Fibroblast of lung (primary cell): Measurements from ENCODE around the gene MKRN2. TPM values are rescaled to one million over a fixed set of nuclear protein-coding genes. Genes with fewer than 3 reads are reported as not detected.
A peak's percentile ranks its signal among the peaks of the same experiment; 100 is the strongest.

Source experiments
- DNase-seq, 2 donors: peaks; one replicate each; pipeline versions ENCODE4 v3.0.0 to v3.0.0-alpha.2; 2010; ENCODE audit warnings: low read depth in 2 of 2
- H2AFZ ChIP-seq: 2 replicates; pipeline ENCODE4 v1.5.1; 2012; ENCODE audit warnings: low read length, control low read depth, inconsistent platforms
- H3K27ac ChIP-seq: 2 replicates; pipeline ENCODE4 v1.5.1; 2011; ENCODE audit warnings: low read length, control low read depth; ENCODE audit not compliant: insufficient read depth
- H3K27me3 ChIP-seq: 2 replicates; pipeline ENCODE4 v1.5.1; 2011; ENCODE audit warnings: mild to moderate bottlenecking, low read length; ENCODE audit not compliant: control insufficient read depth, insufficient read depth
- H3K36me3 ChIP-seq: 2 replicates; pipeline ENCODE4 v1.5.1; 2011; ENCODE audit warnings: low read length; ENCODE audit not compliant: control insufficient read depth, insufficient read depth
- H3K4me1 ChIP-seq: 2 replicates; pipeline ENCODE4 v1.5.1; 2011; ENCODE audit warnings: low read length; ENCODE audit not compliant: control insufficient read depth, insufficient read depth; ENCODE audit errors: extremely low read depth
- H3K4me2 ChIP-seq: 2 replicates; pipeline ENCODE4 v1.5.1; 2011; ENCODE audit warnings: low read length, control low read depth; ENCODE audit not compliant: insufficient read depth; ENCODE audit errors: extremely low read depth
- H3K4me3 ChIP-seq, 4 experiments: fragments of 200-600 bp in 1 of 4; sonication (generic) in 1 of 4; replicated peaks in 1 of 4; 2 replicates each; pipeline ENCODE4 v1.5.1; 2011 to 2016; ENCODE audit warnings: low read length in 4 of 4, low read depth in 3 of 4, mild to moderate bottlenecking in 3 of 4, control low read depth in 2 of 4, inconsistent platforms in 1 of 4, mixed read lengths in 1 of 4; ENCODE audit not compliant: insufficient read depth in 1 of 4; ENCODE audit errors: control extremely low read depth in 1 of 4
- H3K79me2 ChIP-seq: 2 replicates; pipeline ENCODE4 v1.5.1; 2012; ENCODE audit warnings: mild to moderate bottlenecking, low read length, inconsistent platforms; ENCODE audit not compliant: control insufficient read depth, insufficient read depth
- H3K9ac ChIP-seq: 2 replicates; pipeline ENCODE4 v1.5.1; 2011; ENCODE audit warnings: mild to moderate bottlenecking, low read length, control low read depth; ENCODE audit not compliant: insufficient read depth
- H3K9me3 ChIP-seq: 2 replicates; pipeline ENCODE4 v1.5.1; 2012; ENCODE audit warnings: low read depth, low read length; ENCODE audit not compliant: control insufficient read depth, insufficient read depth
- H4K20me1 ChIP-seq: 2 replicates; pipeline ENCODE4 v1.5.1; 2011; ENCODE audit warnings: low read length; ENCODE audit not compliant: control insufficient read depth, insufficient read depth; ENCODE audit errors: extremely low read depth
- CTCF ChIP-seq, 2 donors: IDR thresholded peaks in 1 of 2; conservative IDR thresholded peaks in 1 of 2; 1 replicate in 1 of 2; 2 replicates in 1 of 2; pipeline ENCODE4 v1.5.1; 2011 to 2012; ENCODE audit warnings: low read length in 2 of 2, control low read depth in 1 of 2, inconsistent platforms in 1 of 2, low read depth in 1 of 2, mild to moderate bottlenecking in 1 of 2
- EZH2 ChIP-seq: IDR thresholded peaks from 2 replicates; pipeline ENCODE4 v1.5.1; 2012; ENCODE audit warnings: low read length, control low read depth, mild to moderate bottlenecking; ENCODE audit errors: missing control alignments
- polyA minus RNA-seq: library from RNA; depleted of rRNA, polyadenylated mRNA; stranded (reverse); fragments of >200 nt; gene quantifications from 2 replicates; pipeline ENCODE4 v1.2.3, GENCODE V29; 2011; ENCODE audit warnings: low replicate concordance
- polyA plus RNA-seq, 2 donors: library from polyadenylated mRNA; depleted of rRNA in 1 of 2; stranded (reverse) in 1 of 2; unstranded in 1 of 2; fragments of >200 nt; gene quantifications; 2 replicates each; pipeline ENCODE4 v1.2.1, GENCODE V29; 2011 to 2012; ENCODE audit warnings: missing spikeins in 1 of 2
- total RNA-seq: library from RNA; depleted of rRNA; stranded (reverse); fragments of >200 nt; gene quantifications from 2 replicates; pipeline ENCODE4 v1.2.1, GENCODE V29; 2014

Gene MKRN2, protein sequence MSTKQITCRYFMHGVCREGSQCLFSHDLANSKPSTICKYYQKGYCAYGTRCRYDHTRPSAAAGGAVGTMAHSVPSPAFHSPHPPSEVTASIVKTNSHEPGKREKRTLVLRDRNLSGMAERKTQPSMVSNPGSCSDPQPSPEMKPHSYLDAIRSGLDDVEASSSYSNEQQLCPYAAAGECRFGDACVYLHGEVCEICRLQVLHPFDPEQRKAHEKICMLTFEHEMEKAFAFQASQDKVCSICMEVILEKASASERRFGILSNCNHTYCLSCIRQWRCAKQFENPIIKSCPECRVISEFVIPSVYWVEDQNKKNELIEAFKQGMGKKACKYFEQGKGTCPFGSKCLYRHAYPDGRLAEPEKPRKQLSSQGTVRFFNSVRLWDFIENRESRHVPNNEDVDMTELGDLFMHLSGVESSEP
- total RNA-seq (28.8 and 37.7 TPM in 2 replicates), polyA plus RNA-seq (36.6 and 48.1 TPM in 2 replicates), polyA minus RNA-seq (25.1 and 46.9 TPM in 2 replicates)
- polyA plus RNA-seq (2012), result 26.7 and 31.7 TPM in 2 replicates

GRCh38 chr3:12556690-12557472 lies at the start of gene MKRN2:
MKRN2 (plus strand) TSS chr3:12557087; CDS start chr3:12557151, 64 bp downstream.
- peak; percentile 80 to 83 for DNase-seq
- H3K27me3 ChIP-seq, result no peaks in the 10 kb centered on the region
- no peaks in the 10 kb centered on the region for H3K4me1 ChIP-seq
- H3K79me2 ChIP-seq, result peaks cover 48% of the 10 kb centered on the region
- peak within 1 kb of the TSS; percentile 94 for H3K4me2 ChIP-seq
- no peaks in the 10 kb centered on the region for H3K9me3 ChIP-seq
- H3K27ac ChIP-seq, result peak within 1 kb of the TSS; percentile 95
- peak within 1 kb of the TSS; percentile 99 for H2AFZ ChIP-seq
- TF ChIP-seq EZH2, result no peak
- H3K4me3 ChIP-seq, result peak within 1 kb of the TSS; percentile 87 to 96 (median 92)
- peak within 1 kb of the TSS; percentile 97 for H3K9ac ChIP-seq
- H3K36me3 ChIP-seq, result no peaks in the 10 kb centered on the region
- peaks cover 2% of the 10 kb centered on the region for H4K20me1 ChIP-seq

DNA sequence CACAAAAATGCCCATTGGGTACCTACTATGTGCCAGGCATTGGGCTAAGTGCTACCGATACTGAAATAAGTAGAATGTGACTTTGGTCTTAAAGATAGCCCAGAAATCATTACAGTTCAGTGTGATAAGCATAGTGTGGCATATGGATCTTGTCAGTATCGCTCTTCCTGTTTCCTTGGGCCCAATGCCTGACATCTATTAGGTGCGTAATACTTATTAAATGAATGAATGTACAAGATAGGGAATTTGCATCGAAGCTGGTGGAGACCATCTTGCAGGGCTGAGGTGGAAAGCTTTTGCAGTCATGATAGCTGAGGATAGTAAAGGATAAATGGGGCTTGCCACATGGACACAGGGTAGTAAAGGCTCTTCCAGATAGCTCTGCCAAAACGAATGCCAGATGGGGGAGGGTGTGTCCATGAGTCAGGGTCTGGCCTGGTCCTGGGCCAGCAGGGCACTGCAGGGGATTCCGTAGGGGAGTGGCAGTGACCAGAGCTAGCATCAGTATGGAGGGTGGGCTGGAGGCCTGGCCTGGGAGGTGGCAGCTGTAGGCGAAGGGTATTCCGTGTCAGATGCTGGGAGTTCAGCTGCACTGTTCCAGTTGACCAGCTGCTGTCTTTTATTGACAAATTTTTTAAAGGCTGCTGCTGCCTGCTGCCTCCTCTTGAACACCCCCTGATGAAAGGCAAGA lies 49.2 kb upstream of the MKRN2 start:
- peaks cover 2% of the 10 kb centered on the region for H3K36me3 ChIP-seq
- no peaks in the 10 kb centered on the region for H3K79me2 ChIP-seq
- H3K27me3 ChIP-seq, result no peaks in the 10 kb centered on the region
- H3K4me2 ChIP-seq, result peak overlapping the region; percentile 86
- H4K20me1 ChIP-seq, result no peaks in the 10 kb centered on the region
- H3K9me3 ChIP-seq, result no peaks in the 10 kb centered on the region
- peaks cover 14% of the 10 kb centered on the region for H3K4me1 ChIP-seq
- peak overlapping the region; percentile 21 to 35 (median 25) for H3K4me3 ChIP-seq
- DNase-seq, result peak; percentile 73 to 90
- peak overlapping the region; percentile 13 for H2AFZ ChIP-seq
- peak overlapping the region; percentile 83 for H3K27ac ChIP-seq
- no peak for TF ChIP-seq EZH2
- TF ChIP-seq CTCF (conservative IDR thresholded peaks at IDR 0.05 in 1 of 2, IDR thresholded peaks at IDR 0.05 in 1 of 2; ENCODE audit: low read depth in 1 of 2, low read length in 2 of 2), result no peak
- H3K9ac ChIP-seq, result peak overlapping the region; percentile 27

DNA sequence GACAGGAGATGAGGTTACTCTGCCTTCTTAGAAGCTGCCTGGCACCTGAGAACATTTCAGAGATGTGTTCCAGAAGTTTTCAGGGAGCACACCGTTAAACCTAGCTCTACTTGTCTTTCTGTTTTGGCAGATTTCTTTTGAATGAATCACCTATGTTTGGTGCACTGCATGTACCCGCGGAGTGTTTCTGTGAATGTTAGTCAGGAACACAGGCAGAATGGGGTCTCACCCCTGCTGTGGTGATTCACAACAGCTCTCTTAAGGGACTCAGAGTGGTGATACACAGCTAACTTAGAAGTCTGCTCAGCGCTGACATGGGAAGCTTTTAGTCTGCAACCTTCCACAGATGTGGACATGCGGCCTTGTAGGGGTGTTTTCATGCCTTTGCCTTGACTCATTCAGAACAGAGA lies 48.6 kb upstream of the MKRN2 start:
- H3K36me3 ChIP-seq, result peaks cover 2% of the 10 kb centered on the region
- H4K20me1 ChIP-seq, result no peaks in the 10 kb centered on the region
- peak; percentile 99 for DNase-seq
- no peak for TF ChIP-seq CTCF (conservative IDR thresholded peaks at IDR 0.05 in 1 of 2, IDR thresholded peaks at IDR 0.05 in 1 of 2; ENCODE audit: low read depth in 1 of 2, low read length in 2 of 2)
- no peak for TF ChIP-seq EZH2
- no peaks in the 10 kb centered on the region for H3K9me3 ChIP-seq
- no peaks in the 10 kb centered on the region for H3K27me3 ChIP-seq
- H3K27ac ChIP-seq, result peak overlapping the region; percentile 83
- H3K4me1 ChIP-seq, result peaks cover 14% of the 10 kb centered on the region
- peak overlapping the region; percentile 13 to 35 (median 24) for H3K4me3 ChIP-seq
- peak overlapping the region; percentile 86 for H3K4me2 ChIP-seq
- no peak overlapping the region for H3K9ac ChIP-seq
- no peaks in the 10 kb centered on the region for H3K79me2 ChIP-seq
- peak overlapping the region; percentile 13 for H2AFZ ChIP-seq
